Left lung (tissue), 10 donors: ENCODE measurements around the gene SYF2. TPM values are rescaled to one million over a fixed set of nuclear protein-coding genes. Genes with fewer than 3 reads are reported as not detected.

Source experiments
- ATAC-seq: fragments of 200-7000 bp; cut with Tn5 transposase; one replicate; pipeline ENCODE4 v1.9.1; 2020; ENCODE audit warnings: moderate library complexity
- DNase-seq, 4 donors: peaks; one replicate each; pipeline ENCODE4 v3.0.0-alpha.2; 2013 to 2020
- H3K27ac ChIP-seq, 2 donors: fragments of 200-600 bp; sonication (generic) in 1 of 2; one replicate each; pipeline versions ENCODE4 v1.5.0 to v1.8.0; 2020 to 2021
- H3K27me3 ChIP-seq, 2 donors: fragments of 200-600 bp; sonication (generic) in 1 of 2; one replicate each; pipeline versions ENCODE4 v1.5.0 to v1.8.0; 2020 to 2021
- H3K36me3 ChIP-seq, 2 donors: fragments of 200-600 bp; sonication (generic) in 1 of 2; one replicate each; pipeline versions ENCODE4 v1.5.0 to v1.8.0; 2020 to 2021
- H3K4me1 ChIP-seq, 2 donors: fragments of 200-600 bp; one replicate each; pipeline ENCODE4 v1.8.0; 2021
- H3K4me3 ChIP-seq, 2 donors: fragments of 200-600 bp; sonication (generic) in 1 of 2; one replicate each; pipeline versions ENCODE4 v1.5.0 to v1.8.0; 2020 to 2021; ENCODE audit warnings: mild to moderate bottlenecking in 1 of 2
- H3K9me3 ChIP-seq, 2 donors: fragments of 200-600 bp; sonication (generic) in 1 of 2; one replicate each; pipeline versions ENCODE4 v1.5.0 to v1.8.0; 2020 to 2021
- intact Hi-C, 2 donors: fragments of 100-400 bp; cut with DNase I; formaldehyde crosslinking; loops; one replicate each; pipeline versions ENCODE4 v1.11.2 to v1.14.2; 2022
- polyA plus RNA-seq, 6 donors: library from polyadenylated mRNA; unstranded; fragments of 120-200 nt; gene quantifications; one replicate each; pipeline ENCODE4 v1.2.1, GENCODE V29; 2013; ENCODE audit not compliant: insufficient read length in 6 of 6
- total RNA-seq, 2 donors: library from RNA; stranded (reverse); fragmentation: NEBNext Ultra II Directional; extraction: Animal tissue kit (Norgen Biotek cat#: 25700); gene quantifications; one replicate each; pipeline ENCODE4 v1.2.1, GENCODE V29; 2021
- TF ChIP-seq, protein P1 (sequence below), 2 donors: fragments of 200-600 bp; sonication (generic) in 1 of 2; IDR thresholded peaks; one replicate each; pipeline versions ENCODE4 v1.5.0 to v1.8.0; 2021; ENCODE audit warnings: antibody characterized with exemption in 2 of 2
- donor health status: DM: no; HTN: yes; CAD: no.
- donor health status: DM: no; HTN: no; CAD: no.

The SYF2 gene
- total and polyA plus RNA-seq, 8 donors: 29.1 to 98.2 (median 78.1) TPM

DNA sequence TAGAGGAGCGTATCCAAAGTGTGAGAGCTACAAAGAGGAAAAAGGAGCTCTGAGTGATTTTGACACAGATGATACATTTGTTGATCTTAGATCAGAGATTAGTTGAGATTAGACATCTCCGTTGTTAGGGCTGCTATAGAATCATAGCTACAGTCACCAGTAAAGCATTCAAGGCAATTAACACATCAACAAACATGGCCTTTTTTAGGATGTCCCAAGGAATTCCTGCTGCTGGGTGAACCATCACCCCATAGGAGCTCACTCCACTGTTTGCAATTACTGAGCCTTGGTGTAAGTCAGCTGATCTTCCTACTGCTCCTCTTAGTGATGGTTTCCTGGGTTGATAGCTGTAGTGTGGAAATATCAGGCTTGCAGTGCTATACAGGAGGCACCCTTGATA is 21.6 kb upstream of the SYF2 start:
- Histone ChIP-seq H3K27ac (no peak overlapping the region), H3K4me3 (no peak overlapping the region), H3K4me1 (no peaks in the 10 kb centered on the region), H3K36me3 (no peaks in the 10 kb centered on the region), H3K27me3 (no peaks in the 10 kb centered on the region), H3K9me3 (no peaks in the 10 kb centered on the region)
- ATAC-seq: no peak
- DNase-seq: no peak
- intact Hi-C loops: no loop called here
- TF ChIP-seq, protein P1, sequence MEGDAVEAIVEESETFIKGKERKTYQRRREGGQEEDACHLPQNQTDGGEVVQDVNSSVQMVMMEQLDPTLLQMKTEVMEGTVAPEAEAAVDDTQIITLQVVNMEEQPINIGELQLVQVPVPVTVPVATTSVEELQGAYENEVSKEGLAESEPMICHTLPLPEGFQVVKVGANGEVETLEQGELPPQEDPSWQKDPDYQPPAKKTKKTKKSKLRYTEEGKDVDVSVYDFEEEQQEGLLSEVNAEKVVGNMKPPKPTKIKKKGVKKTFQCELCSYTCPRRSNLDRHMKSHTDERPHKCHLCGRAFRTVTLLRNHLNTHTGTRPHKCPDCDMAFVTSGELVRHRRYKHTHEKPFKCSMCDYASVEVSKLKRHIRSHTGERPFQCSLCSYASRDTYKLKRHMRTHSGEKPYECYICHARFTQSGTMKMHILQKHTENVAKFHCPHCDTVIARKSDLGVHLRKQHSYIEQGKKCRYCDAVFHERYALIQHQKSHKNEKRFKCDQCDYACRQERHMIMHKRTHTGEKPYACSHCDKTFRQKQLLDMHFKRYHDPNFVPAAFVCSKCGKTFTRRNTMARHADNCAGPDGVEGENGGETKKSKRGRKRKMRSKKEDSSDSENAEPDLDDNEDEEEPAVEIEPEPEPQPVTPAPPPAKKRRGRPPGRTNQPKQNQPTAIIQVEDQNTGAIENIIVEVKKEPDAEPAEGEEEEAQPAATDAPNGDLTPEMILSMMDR (IDR thresholded peaks at IDR 0.05): no peak

DNA sequence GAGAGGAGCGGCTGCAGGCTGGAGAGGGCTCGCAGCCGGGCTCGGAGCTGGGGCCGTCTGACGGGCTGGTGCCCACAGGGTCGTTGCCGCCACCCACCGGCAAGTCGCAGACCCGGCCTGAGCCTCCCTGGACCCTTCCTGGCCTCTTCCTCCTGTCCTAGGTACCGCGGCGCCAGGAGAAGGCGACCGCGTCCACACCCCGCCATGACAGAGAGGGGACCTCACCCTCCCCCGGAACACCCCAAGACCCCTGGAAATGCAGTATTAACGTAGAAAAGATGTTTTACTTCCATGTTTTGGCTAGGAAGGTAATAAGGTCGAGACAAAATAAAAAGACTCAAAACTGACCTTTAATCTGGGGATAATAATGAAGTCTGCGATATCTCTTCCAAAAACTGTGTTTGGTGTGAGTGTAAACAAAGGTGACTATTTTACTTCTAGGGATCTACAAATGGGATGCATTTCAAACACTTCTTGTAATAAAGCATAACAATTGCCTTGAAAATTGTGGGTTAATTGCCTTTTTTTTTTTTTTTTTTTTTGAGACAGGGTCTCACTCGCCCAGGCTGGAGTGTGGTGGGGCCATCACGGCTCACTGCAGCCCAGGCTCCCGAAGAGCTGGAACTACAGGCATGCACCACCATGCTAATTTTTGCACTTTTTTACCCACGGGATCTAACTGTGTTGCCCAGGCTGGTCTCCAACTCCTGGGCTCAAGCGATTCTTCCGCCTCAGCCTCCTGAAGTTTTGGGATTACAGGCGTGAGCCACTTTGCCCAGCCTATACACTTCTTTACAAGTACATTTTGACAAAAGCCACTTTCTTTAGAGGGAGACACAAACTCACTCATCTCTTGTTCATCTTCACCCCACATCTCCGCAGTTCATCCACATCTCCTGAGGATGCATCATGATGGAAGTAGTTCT is 15.8 kb upstream of the SYF2 start:
- H3K36me3 ChIP-seq: peaks cover 0 to 34% of the 10 kb centered on the region in 2 donors
- H3K27me3 ChIP-seq: no peaks in the 10 kb centered on the region
- peak overlapping the region; percentile 97 to 100 for H3K4me3 ChIP-seq
- peak overlapping the region; percentile 100 for H3K27ac ChIP-seq
- H3K9me3 ChIP-seq: no peaks in the 10 kb centered on the region
- peaks cover 17 to 42% of the 10 kb centered on the region in 2 donors for H3K4me1 ChIP-seq
- DNase-seq (no peak), ATAC-seq (no peak)
- TF ChIP-seq, protein P1 (IDR thresholded peaks at IDR 0.05): no peak
- intact Hi-C loops: no loop called here

DNA sequence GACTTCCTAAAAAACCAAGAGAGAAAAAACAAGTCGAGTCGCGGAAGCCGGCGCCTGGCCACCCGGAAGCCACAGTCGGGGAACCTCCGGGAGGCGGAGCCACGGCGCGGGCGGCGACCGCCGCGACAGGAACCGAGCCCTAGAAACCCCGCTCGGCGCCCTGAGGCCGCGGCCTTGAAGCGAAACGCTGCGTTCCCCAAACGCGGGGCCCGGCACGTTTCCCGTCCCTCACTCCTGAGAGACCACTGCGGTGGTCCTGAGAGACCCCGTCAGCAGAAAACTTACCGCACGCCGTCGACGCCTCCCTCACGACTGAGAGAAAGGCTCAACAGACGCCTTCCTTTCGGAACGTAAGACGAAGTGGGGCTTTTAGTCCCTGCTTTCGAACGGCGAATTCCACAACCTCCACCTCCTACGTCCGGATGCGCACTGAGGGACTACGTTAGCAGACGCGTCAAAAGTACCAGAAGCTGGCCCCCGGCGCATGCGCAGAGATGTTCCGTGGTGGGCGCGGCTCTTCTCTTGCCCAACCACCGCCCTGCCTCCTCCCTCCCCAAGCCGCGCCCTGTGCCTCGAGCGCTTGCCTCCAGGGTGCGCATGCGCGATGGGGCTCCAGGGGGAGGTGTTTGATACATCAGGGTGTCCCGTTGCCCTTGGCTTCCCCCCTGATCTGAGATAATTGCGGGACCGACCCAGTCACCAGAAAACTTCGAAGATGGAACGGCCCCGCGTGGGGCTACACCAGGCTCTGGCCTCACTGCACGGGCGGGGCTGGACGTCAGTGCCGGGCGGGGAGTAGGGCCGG is 14.9 kb upstream of the SYF2 start, which contains the start of gene RSRP1:
Gene RSRP1, minus strand, starts transcription at position 431 of the 805 bp plus-strand sequence. CDS start 491 bp downstream, outside the sequence.
- Histone ChIP-seq H3K4me3 (peak within 1 kb of the TSS; percentile 97 to 100), H3K27me3 (no peaks in the 10 kb centered on the region), H3K4me1 (peaks cover 17 to 50% of the 10 kb centered on the region in 2 donors), H3K36me3 (peaks cover 0 to 43% of the 10 kb centered on the region in 2 donors), H3K27ac (peak within 1 kb of the TSS; percentile 100), H3K9me3 (no peaks in the 10 kb centered on the region)
- ATAC-seq (peak; percentile 94), DNase-seq (peak; percentile 98 to 100 (median 99))
- intact Hi-C loops: no loop called here
- TF ChIP-seq, protein P1 (IDR thresholded peaks at IDR 0.05): peak in 1 of 2 donors; percentile 32

DNA sequence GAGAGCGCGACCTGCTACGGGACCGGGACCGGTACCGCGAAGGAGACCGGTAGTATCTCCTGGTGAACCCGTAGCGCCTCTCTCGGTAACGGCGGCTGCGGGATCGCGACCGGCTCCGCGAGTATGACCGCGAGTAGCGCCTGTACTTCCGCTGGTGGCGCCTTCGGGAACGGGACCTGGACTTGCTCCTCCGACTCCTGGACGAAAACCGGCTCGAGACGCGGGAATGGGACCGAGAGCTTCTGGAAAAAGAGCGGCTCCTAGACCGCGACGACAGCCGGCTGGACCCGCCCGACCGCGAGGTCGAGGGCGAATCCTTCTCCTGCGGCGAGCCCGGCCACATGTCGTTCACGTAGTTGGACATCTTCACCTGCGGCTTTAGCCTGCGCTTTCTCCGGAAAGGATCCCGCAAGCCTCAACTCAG is 14.3 kb upstream of the SYF2 start:
- H3K27ac ChIP-seq: peak overlapping the region; percentile 100
- H3K4me1 ChIP-seq: peaks cover 17 to 56% of the 10 kb centered on the region in 2 donors
- intact Hi-C loops: no loop called here
- TF ChIP-seq, protein P1 (IDR thresholded peaks at IDR 0.05): no peak
- H3K36me3 ChIP-seq: peaks cover 0 to 49% of the 10 kb centered on the region in 2 donors
- H3K4me3 ChIP-seq: peak overlapping the region; percentile 97 to 100
- H3K9me3 ChIP-seq: no peaks in the 10 kb centered on the region
- ATAC-seq (peak; percentile 1), DNase-seq (no peak)
- H3K27me3 ChIP-seq: no peaks in the 10 kb centered on the region
